Kidney (tissue), 14 donors: ENCODE results near the gene CNTN5. TPM values are rescaled to one million over a fixed set of nuclear protein-coding genes. Genes with fewer than 3 reads are reported as not detected.

Source experiments
- DNase-seq, 5 donors: peaks; one replicate each; pipeline ENCODE4 v3.0.0-alpha.2; 2013 to 2020
- FAIRE-seq: peaks from 2 replicates; lab custom pipeline; 2012; peaks lifted over from hg19 to GRCh38; lab: Jason Lieb, UNC
- H3K27ac ChIP-seq, 2 donors: one replicate each; pipeline ENCODE4 v1.7.0; 2013; ENCODE audit warnings: low read depth in 2 of 2, low read length in 2 of 2, inconsistent platforms in 1 of 2
- H3K27me3 ChIP-seq: one replicate; pipeline ENCODE4 v1.7.1; 2013; ENCODE audit warnings: low read length, inconsistent platforms; ENCODE audit not compliant: control insufficient read depth, insufficient read depth
- H3K36me3 ChIP-seq, 3 donors: one replicate each; pipeline versions ENCODE4 v1.7.0 to v1.7.1; 2013; ENCODE audit warnings: low read length in 3 of 3, control low read depth in 1 of 3, inconsistent platforms in 1 of 3; ENCODE audit not compliant: insufficient read depth in 3 of 3, control insufficient read depth in 2 of 3
- H3K4me1 ChIP-seq, 3 donors: one replicate each; pipeline versions ENCODE4 v1.7.0 to v1.7.1; 2013; ENCODE audit warnings: low read length in 3 of 3, inconsistent platforms in 1 of 3, low read depth in 1 of 3; ENCODE audit not compliant: control insufficient read depth in 2 of 3, insufficient read depth in 2 of 3
- H3K4me3 ChIP-seq, 3 donors: one replicate each; pipeline versions ENCODE4 v1.7.0 to v1.8.1; 2013; ENCODE audit warnings: low read length in 3 of 3, control low read depth in 1 of 3, inconsistent platforms in 1 of 3
- H3K9ac ChIP-seq, 3 donors: one replicate each; pipeline versions ENCODE4 v1.7.0 to v1.7.1; 2013; ENCODE audit warnings: low read length in 3 of 3, control low read depth in 1 of 3, inconsistent platforms in 1 of 3
- H3K9me3 ChIP-seq, 3 donors: one replicate each; pipeline versions ENCODE4 v1.7.0 to v1.7.1; 2013; ENCODE audit warnings: low read length in 3 of 3, control low read depth in 1 of 3, inconsistent platforms in 1 of 3; ENCODE audit not compliant: control insufficient read depth in 2 of 3, insufficient read depth in 1 of 3
- CTCF ChIP-seq: IDR thresholded peaks from 3 replicates; pipeline ENCODE4 v1.5.1; 2012; ENCODE audit warnings: mild to moderate bottlenecking, moderate library complexity, borderline replicate concordance; ENCODE audit not compliant: insufficient read depth; ENCODE audit errors: extremely low read depth
- intact Hi-C: fragments of 100-400 bp; cut with DNase I; formaldehyde crosslinking; loops from one replicate; pipeline ENCODE4 v1.11.1; 2022
- polyA plus RNA-seq: library from polyadenylated mRNA; stranded (reverse); fragments of 350-450 nt; fragmentation: Illumina TruSeq; extraction: RNeasy Lipid Tissue Mini Kit (QIAGEN cat#74804); gene quantifications from one replicate; pipeline ENCODE4 v1.2.3, GENCODE V29; 2014; ENCODE audit warnings: low read depth, low replicate concordance; ENCODE audit not compliant: insufficient read depth
- total RNA-seq: library from RNA; stranded (reverse); fragmentation: NEBNext Ultra II Directional; extraction: Animal tissue kit (Norgen Biotek cat#: 25700); gene quantifications from one replicate; pipeline ENCODE4 v1.2.1, GENCODE V29; 2021
- donor health status: control.
- donor health status: control.
- donor health status: control.
- donor health status: control.
- donor health status: control.
- donor health status: DM: yes; HTN: yes; CAD: no.
- donor health status: Normal renal cell carcinoma (clear cell type).

Gene CNTN5
- total and polyA plus RNA-seq, 2 donors from 2014 or later = 0.11 to 0.66 TPM

- DNase-seq (no peak), FAIRE-seq (no peak)
- TF ChIP-seq CTCF = no peak
- intact Hi-C loops = no loop called here
- Histone ChIP-seq H3K4me3 (no peak overlapping the region), H3K36me3 (no peaks in the 10 kb centered on the region), H3K9ac (no peak overlapping the region), H3K9me3 (no peaks in the 10 kb centered on the region), H3K27ac (no peak overlapping the region), H3K4me1 (no peaks in the 10 kb centered on the region), H3K27me3 (no peaks in the 10 kb centered on the region)
Observed at GRCh38 chr11:99325847-99326246, 305.1 kb downstream of the CNTN5 start.

GRCh38 chr11:99327066-99327465 is 306.3 kb downstream of the CNTN5 start:
- TF ChIP-seq CTCF = no peak
- Histone ChIP-seq H3K9ac (no peak overlapping the region), H3K4me1 (no peaks in the 10 kb centered on the region), H3K27me3 (no peaks in the 10 kb centered on the region), H3K36me3 (no peaks in the 10 kb centered on the region), H3K4me3 (no peak overlapping the region), H3K27ac (no peak overlapping the region), H3K9me3 (no peaks in the 10 kb centered on the region)
- FAIRE-seq (no peak), DNase-seq (no peak)
- intact Hi-C loops = no loop called here

- no peak for FAIRE-seq
- H3K9ac ChIP-seq = no peak overlapping the region
Observed at GRCh38 chr11:99327527-99327926, 306.8 kb downstream of the CNTN5 start.

More at GRCh38 chr11:99327527-99327926, 306.8 kb downstream of the CNTN5 start:
- DNase-seq = no peak
- H3K36me3 ChIP-seq = no peaks in the 10 kb centered on the region
- H3K4me3 ChIP-seq = no peak overlapping the region
- H3K4me1 ChIP-seq = no peaks in the 10 kb centered on the region
- intact Hi-C loops = no loop called here
- no peaks in the 10 kb centered on the region for H3K9me3 ChIP-seq
- H3K27ac ChIP-seq = no peak overlapping the region
- H3K27me3 ChIP-seq = no peaks in the 10 kb centered on the region
- no peak for TF ChIP-seq CTCF
